ENCODE measurements around the gene C1QTNF8.

C1QTNF8 gene

DNA sequence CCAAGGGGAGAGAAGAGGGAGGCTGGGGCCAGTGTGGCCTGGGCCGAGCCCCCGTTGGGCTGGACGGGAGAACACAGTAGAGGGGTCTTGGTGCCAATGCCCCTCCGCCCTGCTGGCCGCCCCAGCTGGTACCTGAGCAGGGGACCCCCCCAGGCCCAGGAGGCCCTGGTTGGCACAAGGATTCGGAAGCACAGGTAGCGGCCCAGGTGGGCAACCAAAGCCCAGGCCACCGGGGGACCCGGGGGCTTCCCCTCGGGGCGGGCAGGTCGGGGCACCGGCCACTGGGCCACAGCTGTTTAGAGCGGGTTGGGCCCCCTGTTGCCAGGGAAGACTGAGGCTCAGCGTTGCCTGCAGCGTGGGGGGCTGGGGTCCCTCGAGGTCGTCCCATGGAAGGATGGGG, 28.2 kb upstream of the C1QTNF8 start:
- Histone ChIP-seq H3K27me3 (ENCODE audit: control insufficient read depth, insufficient read depth, low read length) (no peaks in the 10 kb centered on the region), H3K4me1 (ENCODE audit: control insufficient read depth, insufficient read depth, low read length) (peaks cover 2% of the 10 kb centered on the region)

DNA sequence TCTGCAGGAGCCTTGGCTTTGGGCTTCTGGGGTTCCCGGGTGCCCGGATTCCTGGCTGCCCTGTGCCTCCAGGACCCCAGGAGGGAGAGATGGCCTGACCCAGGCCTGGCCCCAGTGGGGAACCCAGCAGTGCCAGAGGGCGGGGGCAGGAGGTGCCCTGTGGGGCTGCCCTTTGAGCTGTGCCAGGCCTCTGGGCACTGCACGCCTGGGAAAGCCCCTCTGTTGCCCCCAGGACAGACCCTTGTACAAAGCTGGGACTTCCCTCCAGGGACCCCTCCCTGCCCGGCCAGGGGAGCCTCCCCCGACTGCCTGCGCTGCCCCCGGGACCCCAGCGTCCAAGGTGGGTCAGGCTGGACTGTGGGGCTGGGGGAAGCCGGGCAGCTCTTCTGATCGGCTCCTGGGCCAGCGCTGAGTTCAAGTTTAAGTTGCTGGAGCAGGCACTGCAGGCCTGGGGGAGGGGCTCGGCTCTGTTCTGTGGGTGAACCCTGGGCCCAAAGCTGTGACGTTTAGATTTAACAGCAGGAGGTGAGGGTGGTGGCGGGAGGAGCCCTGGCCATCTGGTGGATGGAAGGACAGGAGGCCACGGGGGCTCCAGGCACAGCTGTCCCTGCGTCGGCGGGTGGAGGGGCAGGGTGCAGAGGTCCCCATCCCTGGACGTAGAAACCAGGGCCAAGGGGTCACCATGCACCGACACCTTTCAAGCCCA, 27.6 kb upstream of the C1QTNF8 start:
- H3K36me3 ChIP-seq (ENCODE audit: control insufficient read depth, insufficient read depth, low read length) = no peaks in the 10 kb centered on the region
- H3K9ac ChIP-seq (ENCODE audit: low read length) = no peak overlapping the region
- no peak overlapping the region for H3K27ac ChIP-seq (ENCODE audit: low read depth, low read length)
- peaks cover 2% of the 10 kb centered on the region for H3K4me1 ChIP-seq (ENCODE audit: control insufficient read depth, insufficient read depth, low read length)
- H3K27me3 ChIP-seq (ENCODE audit: control insufficient read depth, insufficient read depth, low read length) = no peaks in the 10 kb centered on the region
- no peak overlapping the region for H3K4me3 ChIP-seq (ENCODE audit: low read length)

More for the DNA sequence above, 28.2 kb upstream of the C1QTNF8 start:
- no peaks in the 10 kb centered on the region for H3K36me3 ChIP-seq (ENCODE audit: control insufficient read depth, insufficient read depth, low read length)
- no peak overlapping the region for H3K4me3 ChIP-seq (ENCODE audit: low read length)
- H3K27ac ChIP-seq (ENCODE audit: low read depth, low read length) = no peak overlapping the region
- H3K9ac ChIP-seq (ENCODE audit: low read length) = no peak overlapping the region

GRCh38 chr16:1122398-1122765, 26.3 kb upstream of the C1QTNF8 start:
- Histone ChIP-seq H3K27ac (ENCODE audit: low read depth, low read length) (no peak overlapping the region), H3K27me3 (ENCODE audit: control insufficient read depth, insufficient read depth, low read length) (no peaks in the 10 kb centered on the region), H3K4me3 (ENCODE audit: low read length) (no peak overlapping the region), H3K9ac (ENCODE audit: low read length) (no peak overlapping the region), H3K4me1 (ENCODE audit: control insufficient read depth, insufficient read depth, low read length) (peaks cover 2% of the 10 kb centered on the region), H3K36me3 (ENCODE audit: control insufficient read depth, insufficient read depth, low read length) (no peaks in the 10 kb centered on the region)

DNA sequence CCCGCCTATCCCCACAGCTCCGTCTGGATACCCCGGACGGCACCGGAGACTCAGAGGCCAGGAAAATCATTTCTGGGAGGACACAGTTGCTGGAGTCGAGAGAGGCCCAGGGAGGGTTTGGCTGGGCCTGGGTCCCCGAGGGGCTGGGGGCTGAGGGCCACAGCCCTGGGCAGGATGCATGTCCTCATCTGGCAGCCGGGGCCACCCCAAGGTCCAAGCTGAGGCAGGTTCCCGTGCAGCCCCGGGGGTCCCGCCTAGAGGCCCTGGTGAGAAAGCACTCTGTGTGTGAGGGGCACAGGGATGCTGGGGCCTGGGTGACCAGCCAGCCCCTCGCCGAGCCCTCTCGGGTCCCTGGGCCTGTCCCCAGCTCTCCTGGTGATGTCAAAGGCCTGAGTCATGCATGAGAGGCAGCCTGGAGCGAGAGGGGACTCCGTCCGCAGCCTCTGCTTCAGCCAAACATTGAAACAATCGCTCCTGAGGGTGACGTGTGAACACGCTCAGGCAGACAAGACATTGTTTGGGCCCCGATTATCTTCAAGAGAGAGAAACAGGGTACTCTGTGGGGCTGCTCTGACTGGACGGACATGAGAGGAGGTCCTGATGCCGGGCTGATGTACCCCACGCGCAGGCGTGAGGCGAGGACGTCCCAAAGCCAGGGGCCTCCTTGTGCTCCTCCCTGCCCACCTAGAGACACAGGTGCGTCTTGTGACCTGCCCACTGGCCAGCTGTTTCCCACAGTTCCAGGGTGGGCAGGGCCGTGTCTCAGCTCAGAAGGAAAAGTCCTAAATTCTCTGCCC, 25.8 kb upstream of the C1QTNF8 start:
- Histone ChIP-seq H3K27ac (ENCODE audit: low read depth, low read length) (no peak overlapping the region), H3K4me1 (ENCODE audit: control insufficient read depth, insufficient read depth, low read length) (peaks cover 2% of the 10 kb centered on the region), H3K4me3 (ENCODE audit: low read length) (no peak overlapping the region), H3K27me3 (ENCODE audit: control insufficient read depth, insufficient read depth, low read length) (no peaks in the 10 kb centered on the region), H3K9ac (ENCODE audit: low read length) (no peak overlapping the region), H3K36me3 (ENCODE audit: control insufficient read depth, insufficient read depth, low read length) (no peaks in the 10 kb centered on the region)

DNA sequence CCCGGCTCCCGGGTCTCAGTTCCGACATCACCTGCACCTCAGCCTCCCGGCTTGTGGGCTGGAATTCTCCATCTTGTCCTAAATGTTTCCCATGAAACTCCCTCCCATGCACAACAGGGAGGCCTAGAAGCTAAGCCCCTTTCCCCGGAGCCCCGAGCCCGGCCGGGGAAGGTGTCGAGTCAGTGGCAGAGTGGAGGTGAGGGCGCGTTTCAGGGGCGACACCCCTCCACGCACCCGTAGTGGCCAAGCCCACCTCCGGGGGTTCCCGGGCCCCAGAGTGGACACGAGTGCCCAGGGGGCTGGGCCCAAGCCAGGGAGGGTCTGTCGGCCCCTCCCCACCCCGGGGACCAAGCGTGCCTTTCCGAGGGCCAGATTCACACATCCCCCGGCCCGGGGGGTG, 25.0 kb upstream of the C1QTNF8 start:
- Histone ChIP-seq H3K4me1 (ENCODE audit: control insufficient read depth, insufficient read depth, low read length) (peaks cover 2% of the 10 kb centered on the region), H3K36me3 (ENCODE audit: control insufficient read depth, insufficient read depth, low read length) (no peaks in the 10 kb centered on the region), H3K4me3 (ENCODE audit: low read length) (no peak overlapping the region), H3K27me3 (ENCODE audit: control insufficient read depth, insufficient read depth, low read length) (no peaks in the 10 kb centered on the region), H3K9ac (ENCODE audit: low read length) (no peak overlapping the region), H3K27ac (ENCODE audit: low read depth, low read length) (no peak overlapping the region)

GRCh38 chr16:1120577-1120941, 24.5 kb upstream of the C1QTNF8 start:
- Histone ChIP-seq H3K36me3 (ENCODE audit: control insufficient read depth, insufficient read depth, low read length) (no peaks in the 10 kb centered on the region), H3K27ac (ENCODE audit: low read depth, low read length) (no peak overlapping the region), H3K4me1 (ENCODE audit: control insufficient read depth, insufficient read depth, low read length) (no peaks in the 10 kb centered on the region), H3K9ac (ENCODE audit: low read length) (no peak overlapping the region), H3K27me3 (ENCODE audit: control insufficient read depth, insufficient read depth, low read length) (no peaks in the 10 kb centered on the region), H3K4me3 (ENCODE audit: low read length) (no peak overlapping the region)

DNA sequence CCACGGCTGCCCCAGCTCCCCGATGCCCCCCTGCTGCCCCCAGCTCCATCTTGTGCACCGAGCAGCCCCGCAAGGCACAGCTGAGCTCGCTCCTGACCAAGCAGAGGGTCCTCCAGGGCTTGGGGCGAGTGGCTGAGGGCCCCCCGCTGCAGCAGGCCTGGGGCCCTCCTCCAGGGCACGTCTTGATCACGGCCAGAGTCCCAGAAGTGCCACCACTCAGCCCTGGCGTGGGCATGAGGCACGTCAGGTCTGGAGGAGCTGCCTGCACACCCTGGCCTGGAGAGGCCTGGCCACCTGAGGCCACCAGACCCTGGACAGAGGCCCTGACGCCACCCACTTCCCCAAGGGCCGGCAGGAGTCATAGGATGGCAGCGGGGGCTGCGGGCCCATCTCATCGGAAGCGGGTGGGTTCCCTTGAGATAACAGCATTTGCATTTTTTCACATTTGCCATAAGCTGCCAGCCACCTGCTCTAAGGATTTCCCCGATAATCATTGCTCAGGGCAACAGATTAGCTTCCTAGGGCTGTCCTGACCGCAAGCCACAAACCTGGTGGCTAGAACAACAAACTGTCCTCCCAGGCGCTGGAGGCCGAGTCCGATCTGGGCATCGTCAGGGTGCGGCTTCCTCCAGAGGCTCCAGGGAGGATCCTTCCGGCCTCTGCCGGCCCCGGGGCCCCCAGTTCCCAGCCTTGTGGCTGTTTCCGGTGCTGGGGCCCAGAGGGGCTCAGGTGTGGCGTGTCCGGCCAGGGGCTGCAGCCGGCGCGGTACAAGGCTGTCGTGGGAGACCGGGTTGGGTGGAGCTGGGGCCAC, 23.9 kb upstream of the C1QTNF8 start:
- Histone ChIP-seq H3K27me3 (ENCODE audit: control insufficient read depth, insufficient read depth, low read length) (no peaks in the 10 kb centered on the region), H3K27ac (ENCODE audit: low read depth, low read length) (no peak overlapping the region), H3K36me3 (ENCODE audit: control insufficient read depth, insufficient read depth, low read length) (no peaks in the 10 kb centered on the region), H3K4me1 (ENCODE audit: control insufficient read depth, insufficient read depth, low read length) (no peaks in the 10 kb centered on the region), H3K4me3 (ENCODE audit: low read length) (no peak overlapping the region), H3K9ac (ENCODE audit: low read length) (no peak overlapping the region)

DNA sequence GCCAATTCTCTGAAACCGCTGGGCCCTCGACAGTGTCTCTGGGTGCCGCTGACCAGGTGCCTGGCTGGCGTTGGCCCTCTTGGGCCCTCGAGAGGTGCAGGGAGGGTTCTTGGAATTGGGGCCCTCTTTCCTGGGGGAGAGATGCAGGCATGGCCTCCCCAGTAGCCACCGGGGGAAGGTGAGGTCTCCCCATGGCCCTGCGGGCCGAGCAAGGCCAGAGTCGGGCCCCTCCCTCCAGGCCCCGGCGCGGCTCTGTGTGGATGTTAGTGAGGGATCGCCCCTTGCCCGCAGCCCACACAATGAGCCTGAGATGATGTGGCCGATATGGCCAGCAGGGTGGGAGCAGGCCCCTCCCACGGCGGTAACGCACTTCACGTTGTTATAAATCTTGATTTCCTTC, 23.1 kb upstream of the C1QTNF8 start:
- no peak overlapping the region for H3K9ac ChIP-seq (ENCODE audit: low read length)
- H3K36me3 ChIP-seq (ENCODE audit: control insufficient read depth, insufficient read depth, low read length) = no peaks in the 10 kb centered on the region

DNA sequence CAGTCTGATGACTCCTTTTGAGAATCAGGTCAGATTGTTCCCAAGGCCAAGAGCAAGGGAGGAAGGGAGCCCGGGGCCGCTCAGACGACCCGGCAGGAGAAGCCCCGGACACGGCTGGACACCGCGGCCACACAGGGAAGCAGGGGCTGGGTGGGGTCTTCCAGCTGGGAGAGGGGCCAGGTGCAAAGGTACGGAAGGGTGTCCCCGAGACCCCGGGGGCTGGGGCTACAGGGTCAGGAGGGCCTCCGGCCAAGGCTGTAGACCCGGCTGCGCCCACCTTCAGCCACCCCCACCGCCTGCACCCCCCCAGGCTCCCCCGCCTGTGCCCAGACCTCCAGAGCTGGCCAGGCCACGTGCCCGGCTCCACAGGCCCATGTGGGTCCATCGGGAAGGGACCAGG, 21.9 kb upstream of the C1QTNF8 start:
- no peak overlapping the region for H3K9ac ChIP-seq (ENCODE audit: low read length)
- H3K27ac ChIP-seq (ENCODE audit: low read depth, low read length) = no peak overlapping the region
- no peaks in the 10 kb centered on the region for H3K36me3 ChIP-seq (ENCODE audit: control insufficient read depth, insufficient read depth, low read length)
- H3K27me3 ChIP-seq (ENCODE audit: control insufficient read depth, insufficient read depth, low read length) = no peaks in the 10 kb centered on the region
- no peak overlapping the region for H3K4me3 ChIP-seq (ENCODE audit: low read length)
- no peaks in the 10 kb centered on the region for H3K4me1 ChIP-seq (ENCODE audit: control insufficient read depth, insufficient read depth, low read length)

More for the DNA sequence above, 23.1 kb upstream of the C1QTNF8 start:
- no peak overlapping the region for H3K4me3 ChIP-seq (ENCODE audit: low read length)
- H3K4me1 ChIP-seq (ENCODE audit: control insufficient read depth, insufficient read depth, low read length) = no peaks in the 10 kb centered on the region
- no peaks in the 10 kb centered on the region for H3K27me3 ChIP-seq (ENCODE audit: control insufficient read depth, insufficient read depth, low read length)
- H3K27ac ChIP-seq (ENCODE audit: low read depth, low read length) = no peak overlapping the region

DNA sequence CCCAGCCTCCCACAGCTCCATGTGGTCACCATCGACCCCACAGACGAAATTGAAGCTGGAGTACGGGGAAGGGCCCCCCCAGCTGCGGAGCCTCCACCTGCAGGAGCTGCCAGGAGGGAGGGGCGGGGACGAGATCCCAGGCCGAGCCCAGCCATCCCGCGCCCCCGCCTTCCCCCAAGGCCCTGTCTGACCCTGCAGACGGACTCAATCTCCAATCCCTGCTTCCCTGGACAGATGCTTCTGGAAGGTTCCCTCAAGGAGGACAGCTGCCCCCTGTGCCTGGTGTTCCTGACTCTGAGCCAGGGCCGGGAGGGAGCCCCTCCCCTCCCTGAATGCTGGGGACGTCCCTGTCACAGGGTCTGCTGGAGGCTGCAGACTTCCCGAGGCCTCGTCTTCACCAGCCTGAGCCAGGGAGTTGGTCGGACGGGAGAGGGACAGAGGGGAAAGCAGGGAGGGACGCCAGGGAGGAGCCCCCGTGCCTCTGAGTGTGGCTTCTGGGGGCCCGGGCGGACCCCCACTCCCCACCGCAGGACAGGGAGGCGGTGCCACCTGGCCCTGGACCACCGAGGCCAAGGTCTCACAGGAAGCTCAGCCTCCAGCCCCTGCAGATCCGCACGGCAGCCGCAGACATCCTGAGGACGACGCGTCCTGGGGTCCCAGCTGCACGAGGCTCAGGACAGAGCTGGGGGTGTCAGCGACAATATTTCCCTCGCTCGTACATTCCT, 21.3 kb upstream of the C1QTNF8 start:
- H3K9ac ChIP-seq (ENCODE audit: low read length) = no peak overlapping the region
- H3K27ac ChIP-seq (ENCODE audit: low read depth, low read length) = no peak overlapping the region
- no peaks in the 10 kb centered on the region for H3K36me3 ChIP-seq (ENCODE audit: control insufficient read depth, insufficient read depth, low read length)
- H3K27me3 ChIP-seq (ENCODE audit: control insufficient read depth, insufficient read depth, low read length) = peaks cover 2% of the 10 kb centered on the region
- no peak overlapping the region for H3K4me3 ChIP-seq (ENCODE audit: low read length)
- H3K4me1 ChIP-seq (ENCODE audit: control insufficient read depth, insufficient read depth, low read length) = no peaks in the 10 kb centered on the region

GRCh38 chr16:1116693-1117077, 20.6 kb upstream of the C1QTNF8 start:
- Histone ChIP-seq H3K27ac (ENCODE audit: low read depth, low read length) (no peak overlapping the region), H3K4me1 (ENCODE audit: control insufficient read depth, insufficient read depth, low read length) (no peaks in the 10 kb centered on the region), H3K27me3 (ENCODE audit: control insufficient read depth, insufficient read depth, low read length) (peaks cover 2% of the 10 kb centered on the region), H3K9ac (ENCODE audit: low read length) (no peak overlapping the region), H3K4me3 (ENCODE audit: low read length) (no peak overlapping the region), H3K36me3 (ENCODE audit: control insufficient read depth, insufficient read depth, low read length) (no peaks in the 10 kb centered on the region)

DNA sequence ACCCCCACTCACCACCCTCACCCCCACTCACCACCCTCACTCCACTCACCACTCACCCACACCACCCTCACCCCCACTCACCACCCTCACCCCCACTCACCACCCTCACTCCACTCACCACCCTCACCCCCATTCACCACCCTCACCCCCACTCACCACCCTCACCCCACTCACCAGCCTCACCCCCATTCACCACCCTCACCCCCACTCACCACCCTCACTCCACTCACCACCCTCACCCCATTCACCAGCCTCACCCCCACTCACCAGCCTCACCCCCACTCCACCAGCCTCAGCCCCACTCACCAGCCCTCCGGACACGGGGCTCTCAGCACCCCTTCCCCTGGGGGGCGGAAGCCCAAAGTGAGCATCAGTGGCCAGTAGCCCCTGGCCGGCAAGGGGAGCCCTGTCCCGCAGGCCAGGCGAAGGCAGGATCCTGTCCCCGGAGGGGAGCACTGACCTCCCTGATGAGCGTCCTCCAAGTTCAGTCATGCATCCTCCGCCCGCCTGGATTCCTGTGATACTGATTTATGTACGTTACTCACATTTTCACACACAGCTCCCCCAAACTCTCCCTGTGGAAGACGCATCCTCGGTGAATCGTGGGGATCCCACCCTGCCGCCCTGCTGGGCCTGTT, 18.0 kb upstream of the C1QTNF8 start:
- peaks cover 2% of the 10 kb centered on the region for H3K27me3 ChIP-seq (ENCODE audit: control insufficient read depth, insufficient read depth, low read length)
- H3K36me3 ChIP-seq (ENCODE audit: control insufficient read depth, insufficient read depth, low read length) = no peaks in the 10 kb centered on the region
- H3K4me3 ChIP-seq (ENCODE audit: low read length) = no peak overlapping the region
- peaks cover 3% of the 10 kb centered on the region for H3K4me1 ChIP-seq (ENCODE audit: control insufficient read depth, insufficient read depth, low read length)
- H3K9ac ChIP-seq (ENCODE audit: low read length) = no peak overlapping the region
- H3K27ac ChIP-seq (ENCODE audit: low read depth, low read length) = no peak overlapping the region
